ENCODE data around the gene ZNF175. TPM values are rescaled to one million over a fixed set of nuclear protein-coding genes. Genes with fewer than 3 reads are reported as not detected.

The ZNF175 gene
- total RNA-seq, 2 donors from 2014 or later = 6.6 to 15.6 TPM

GRCh38 chr19:51590441-51590840 lies 19.4 kb downstream of the ZNF175 start:
- DNase-seq (ENCODE audit: low spot score) = no peak
- ATAC-seq (ENCODE audit: insufficient number of reproducible peaks, low FRiP score, low read depth) = no peak
- TF ChIP-seq CTCF (IDR thresholded peaks at IDR 0.05) = no peak
- H3K36me3 ChIP-seq = peaks cover 14% of the 10 kb centered on the region
- peaks cover 7 to 16% of the 10 kb centered on the region in 2 donors for H3K4me1 ChIP-seq (ENCODE audit: control insufficient read depth in 1 of 2, low read depth in 2 of 2)
- peaks cover 16% of the 10 kb centered on the region for H3K9me3 ChIP-seq
- no peak overlapping the region for H3K4me3 ChIP-seq
- no peaks in the 10 kb centered on the region for H3K27me3 ChIP-seq (replicated peaks; ENCODE audit: insufficient read depth)
- H3K27ac ChIP-seq = no peak overlapping the region

GRCh38 chr19:51592521-51592920 lies 21.4 kb downstream of the ZNF175 start:
- Histone ChIP-seq H3K4me3 (no peak overlapping the region), H3K27me3 (replicated peaks; ENCODE audit: insufficient read depth) (no peaks in the 10 kb centered on the region), H3K27ac (no peak overlapping the region), H3K36me3 (peaks cover 3% of the 10 kb centered on the region), H3K4me1 (ENCODE audit: control insufficient read depth in 1 of 2, low read depth in 2 of 2) (peaks cover 7 to 16% of the 10 kb centered on the region in 2 donors), H3K9me3 (peaks cover 8% of the 10 kb centered on the region)
- ATAC-seq (ENCODE audit: insufficient number of reproducible peaks, low FRiP score, low read depth) = no peak
- DNase-seq (ENCODE audit: low spot score) = no peak
- TF ChIP-seq CTCF (IDR thresholded peaks at IDR 0.05) = no peak

- Histone ChIP-seq H3K27ac (no peak overlapping the region), H3K27me3 (replicated peaks; ENCODE audit: insufficient read depth) (no peaks in the 10 kb centered on the region), H3K9me3 (no peaks in the 10 kb centered on the region), H3K4me1 (ENCODE audit: control insufficient read depth in 1 of 2, low read depth in 2 of 2) (peaks cover 7 to 16% of the 10 kb centered on the region in 2 donors), H3K4me3 (peak overlapping the region; percentile 83), H3K36me3 (no peaks in the 10 kb centered on the region)
- no peak for TF ChIP-seq CTCF (IDR thresholded peaks at IDR 0.05)
- no peak for DNase-seq (ENCODE audit: low spot score)
- no peak for ATAC-seq (ENCODE audit: insufficient number of reproducible peaks, low FRiP score, low read depth)
Observed at GRCh38 chr19:51593138-51593890, 22.2 kb downstream of the ZNF175 start.

GRCh38 chr19:51593969-51594773 lies 23.1 kb downstream of the ZNF175 start:
- TF ChIP-seq CTCF (IDR thresholded peaks at IDR 0.05) = no peak
- DNase-seq (ENCODE audit: low spot score) = peak; percentile 86
- H3K4me3 ChIP-seq = peak overlapping the region; percentile 83
- H3K4me1 ChIP-seq (ENCODE audit: control insufficient read depth in 1 of 2, low read depth in 2 of 2) = peaks cover 7 to 16% of the 10 kb centered on the region in 2 donors
- no peaks in the 10 kb centered on the region for H3K9me3 ChIP-seq
- H3K36me3 ChIP-seq = no peaks in the 10 kb centered on the region
- H3K27me3 ChIP-seq (replicated peaks; ENCODE audit: insufficient read depth) = no peaks in the 10 kb centered on the region
- ATAC-seq (ENCODE audit: insufficient number of reproducible peaks, low FRiP score, low read depth) = peak; percentile 90
- H3K27ac ChIP-seq = no peak overlapping the region

- peak overlapping the region; percentile 83 for H3K4me3 ChIP-seq
- no peaks in the 10 kb centered on the region for H3K9me3 ChIP-seq
- no peaks in the 10 kb centered on the region for H3K27me3 ChIP-seq (replicated peaks; ENCODE audit: insufficient read depth)
- H3K36me3 ChIP-seq = no peaks in the 10 kb centered on the region
- ATAC-seq (ENCODE audit: insufficient number of reproducible peaks, low FRiP score, low read depth) = no peak
- H3K4me1 ChIP-seq (ENCODE audit: control insufficient read depth in 1 of 2, low read depth in 2 of 2) = peaks cover 7 to 16% of the 10 kb centered on the region in 2 donors
- no peak overlapping the region for H3K27ac ChIP-seq
- no peak for TF ChIP-seq CTCF (IDR thresholded peaks at IDR 0.05)
- DNase-seq (ENCODE audit: low spot score) = no peak
Observed at GRCh38 chr19:51594774-51595109, 23.7 kb downstream of the ZNF175 start.
